Limb (tissue), 2 donors: ENCODE measurements around the gene ORC3.
"Not testable (repeated sequence)": the region's sequence is repeated elsewhere in the genome, so short reads cannot be mapped to it uniquely, and the experiment has no call there.

Source experiments
- DNase-seq, 2 donors: peaks; one replicate each; pipeline ENCODE4 v3.0.0-alpha.2; 2016; ENCODE audit errors: extremely low spot score in 2 of 2

Gene ORC3

DNA sequence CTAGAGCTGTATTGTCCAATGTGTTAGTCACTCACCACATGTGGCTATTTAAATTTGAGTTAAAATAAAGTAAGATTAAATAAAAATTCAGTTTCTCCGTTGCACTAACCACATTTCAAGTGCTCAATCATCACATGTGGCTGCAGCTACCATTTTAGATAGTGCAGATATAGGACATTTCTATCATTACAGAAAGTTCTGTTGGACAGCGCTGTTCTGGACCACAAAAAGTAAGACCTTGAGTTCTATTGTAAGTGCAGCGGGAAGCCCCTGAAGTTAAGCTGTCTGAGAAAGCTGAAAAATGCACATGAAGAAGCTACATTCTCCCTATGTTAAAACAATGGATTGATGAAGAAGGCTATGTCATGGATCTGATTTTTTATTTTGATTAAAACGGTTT is 1.1 kb downstream of the ORC3 start:
- DNase-seq, result no peak

DNA sequence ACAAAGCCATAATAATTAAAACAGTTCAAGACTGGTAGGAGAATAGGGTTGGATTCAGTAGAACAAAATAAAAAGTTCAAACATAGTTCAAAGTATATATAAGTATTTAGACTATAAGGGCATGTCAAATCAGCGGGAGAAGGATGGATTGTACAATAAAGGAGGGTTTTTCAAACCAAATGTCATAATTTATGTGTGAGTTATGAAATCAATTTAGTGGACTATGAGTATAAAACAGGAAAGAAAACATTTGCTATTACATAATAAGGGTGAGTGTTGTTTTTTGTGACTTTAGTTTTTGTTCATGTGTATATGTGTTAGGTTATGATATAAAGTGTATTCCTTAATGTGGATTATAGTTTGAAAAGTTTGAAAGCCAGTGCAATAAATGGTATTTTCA is 10.6 kb downstream of the ORC3 start:
- DNase-seq, result no peak

DNA sequence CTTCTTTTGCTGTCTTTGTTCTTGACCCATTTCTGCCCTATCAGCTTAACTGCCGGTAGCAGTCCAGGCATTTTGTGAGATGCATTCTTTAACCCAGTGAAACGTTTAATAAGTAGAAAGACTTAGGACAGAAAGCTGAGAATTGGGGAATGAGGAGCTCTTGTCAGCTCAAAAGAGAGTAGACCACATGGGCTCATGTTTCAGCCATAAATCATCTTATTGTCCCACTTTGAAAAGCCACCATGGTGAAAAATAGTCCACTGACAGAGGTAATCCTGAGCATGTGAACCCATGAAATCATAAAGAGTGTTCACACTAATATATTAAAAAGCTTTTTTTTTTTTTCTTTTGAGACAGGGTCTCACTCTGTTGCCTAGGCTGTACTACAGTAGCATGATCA is 16.3 kb downstream of the ORC3 start:
- no peak for DNase-seq

GRCh38 chr6:87608802-87609201 is 18.9 kb downstream of the ORC3 start:
- no peak for DNase-seq

DNA sequence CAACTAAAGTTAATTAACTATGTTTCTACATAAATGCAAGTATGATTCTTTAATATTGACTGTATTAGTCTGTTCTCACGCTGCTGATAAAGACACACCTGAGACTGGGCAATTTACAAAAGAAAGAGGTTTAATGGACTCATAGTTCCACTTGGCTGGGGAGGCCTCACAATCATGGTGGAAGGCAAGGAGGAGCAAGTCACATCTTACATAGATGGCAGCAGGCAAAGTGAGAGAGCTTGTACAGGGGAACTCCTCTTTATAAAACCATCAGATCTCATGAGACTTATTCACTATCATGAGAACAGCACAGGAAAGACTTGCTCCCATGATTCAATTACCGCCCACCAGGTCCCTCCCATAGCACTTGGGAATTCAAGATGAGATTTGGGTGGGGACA is 23.1 kb downstream of the ORC3 start:
- not testable (repeated sequence) for DNase-seq

GRCh38 chr6:87617405-87617804 is 27.5 kb downstream of the ORC3 start:
- DNase-seq, result no peak

DNA sequence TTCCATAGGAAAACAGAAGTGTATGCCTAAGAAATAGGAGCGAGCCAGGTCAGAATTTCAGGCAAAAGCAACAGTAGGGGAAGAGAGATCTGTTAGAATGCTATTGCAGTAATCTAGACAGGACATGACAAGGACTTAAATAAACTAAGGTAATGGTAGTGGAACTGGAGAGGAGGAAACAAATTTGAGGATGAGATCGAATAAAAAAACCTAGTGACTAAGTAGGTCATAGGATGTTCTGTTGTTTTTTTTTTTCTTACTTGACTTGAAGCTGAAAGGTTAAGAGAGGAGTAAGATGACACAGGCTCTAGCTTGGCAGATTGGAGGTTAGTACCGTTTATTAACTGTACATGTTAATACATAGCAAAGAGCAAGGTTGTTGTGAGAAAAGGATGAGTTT is 28.6 kb downstream of the ORC3 start:
- no peak for DNase-seq

GRCh38 chr6:87623248-87623647 is 33.3 kb downstream of the ORC3 start:
- DNase-seq, result no peak

DNA sequence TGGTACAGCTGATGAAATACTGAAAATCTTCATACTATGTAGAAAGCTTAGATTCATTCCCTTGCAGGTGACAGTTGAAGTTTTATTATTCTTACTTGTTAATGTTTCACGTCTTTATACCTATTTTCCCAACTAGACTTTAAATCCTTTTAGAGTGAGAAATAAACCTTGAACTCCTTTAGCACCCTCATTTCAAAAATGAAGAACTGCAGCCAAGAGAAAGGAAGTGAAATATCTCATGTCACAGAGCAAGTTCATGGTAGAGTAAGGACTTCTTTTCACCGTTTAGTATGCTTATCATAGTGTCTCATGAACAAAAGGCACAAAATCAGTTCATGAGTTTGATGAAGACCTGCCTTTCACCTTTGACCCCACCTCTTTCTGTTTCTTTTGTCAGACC is 38.5 kb downstream of the ORC3 start:
- DNase-seq, result no peak

GRCh38 chr6:87628881-87629280 is 38.9 kb downstream of the ORC3 start:
- DNase-seq, result no peak

DNA sequence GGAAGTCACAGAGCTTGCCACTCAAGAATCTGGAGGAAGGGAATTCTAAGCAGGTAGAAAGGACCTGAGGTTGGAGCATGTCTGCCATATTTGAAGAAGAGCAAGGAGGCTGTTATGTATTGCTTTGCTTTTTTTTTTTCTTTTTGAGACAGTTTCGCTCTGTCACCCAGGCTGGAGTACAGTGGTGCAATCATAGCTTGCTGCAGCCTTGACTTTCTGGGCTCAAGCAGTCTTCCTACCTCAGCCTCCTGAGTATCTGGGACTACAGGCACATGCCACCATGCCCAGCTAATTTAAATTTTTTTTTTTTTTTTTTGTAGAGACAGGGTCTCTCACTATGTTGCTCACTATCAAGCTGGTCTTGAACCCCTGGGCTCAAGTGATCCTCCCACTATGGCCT is 40.8 kb downstream of the ORC3 start:
- DNase-seq, result no peak

GRCh38 chr6:87633851-87634250 is 43.9 kb downstream of the ORC3 start:
- DNase-seq, result no peak

DNA sequence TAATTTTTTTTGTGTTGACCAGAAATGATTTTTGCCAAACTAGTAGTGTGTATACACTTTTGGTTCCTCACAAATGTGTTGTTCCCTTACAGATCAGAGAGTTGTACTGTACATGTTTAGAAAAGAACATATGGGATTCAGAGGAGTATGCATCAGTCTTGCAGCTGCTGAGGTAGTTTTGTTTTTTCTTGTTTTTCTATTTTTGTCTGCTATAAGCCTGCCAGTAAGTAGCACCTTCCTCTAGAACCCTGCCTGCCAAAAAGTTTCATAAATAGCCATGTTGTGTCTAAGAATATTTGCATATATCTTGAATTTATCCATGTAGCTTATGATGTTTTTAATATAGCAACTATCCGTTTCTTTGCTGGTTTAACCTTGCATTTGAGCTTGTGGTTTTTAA is 46.4 kb downstream of the ORC3 start:
- no peak for DNase-seq

DNA sequence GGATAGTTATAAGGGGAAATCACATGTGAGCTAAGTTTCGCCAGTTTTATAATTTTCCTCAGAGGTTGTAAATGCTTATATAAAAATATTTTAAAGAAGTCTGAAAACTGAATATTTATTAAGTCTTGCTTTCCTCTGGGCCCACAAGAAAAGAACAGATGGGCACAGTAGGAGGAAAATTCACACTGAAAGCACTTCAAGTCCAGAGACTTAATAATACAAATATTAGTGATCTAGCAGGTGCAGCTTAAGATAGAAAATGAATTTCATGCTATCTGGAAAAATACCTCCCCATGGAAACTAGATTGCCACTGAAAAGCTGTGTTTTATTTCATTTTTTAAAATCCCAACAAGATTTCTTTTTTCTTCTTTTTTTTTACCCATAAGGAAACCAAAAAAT is 47.2 kb downstream of the ORC3 start:
- no peak for DNase-seq

GRCh38 chr6:87639373-87639772 is 49.4 kb downstream of the ORC3 start:
- no peak for DNase-seq

DNA sequence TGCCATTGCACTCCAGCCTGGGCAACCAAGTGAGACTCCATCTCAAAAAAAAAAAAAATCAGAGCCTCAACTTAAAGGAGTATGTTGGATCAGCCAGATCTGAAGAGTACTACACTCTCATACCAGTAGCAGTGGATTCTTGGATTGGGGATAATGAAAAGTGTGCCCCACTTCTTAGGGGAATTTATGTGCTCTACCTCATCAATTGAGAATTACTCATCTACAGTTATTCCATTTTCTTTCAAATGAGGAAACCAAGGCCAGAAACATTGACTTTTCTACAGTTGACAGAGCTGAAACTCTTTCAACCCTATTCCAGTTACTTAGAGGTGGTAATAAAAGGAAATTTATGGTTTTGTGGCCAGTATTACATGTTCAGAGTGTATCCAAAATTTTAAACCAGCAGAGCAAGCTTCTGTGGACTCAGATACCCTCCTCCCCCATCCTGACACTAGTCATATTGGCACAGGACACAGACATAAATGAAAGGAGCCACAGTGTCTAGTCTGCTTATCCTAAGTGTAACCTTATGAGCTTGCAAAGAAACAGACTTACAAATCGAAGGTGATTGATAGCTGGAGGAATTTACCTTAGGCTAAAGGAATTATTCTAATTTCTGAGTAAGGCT is 51.2 kb downstream of the ORC3 start:
- no peak for DNase-seq

DNA sequence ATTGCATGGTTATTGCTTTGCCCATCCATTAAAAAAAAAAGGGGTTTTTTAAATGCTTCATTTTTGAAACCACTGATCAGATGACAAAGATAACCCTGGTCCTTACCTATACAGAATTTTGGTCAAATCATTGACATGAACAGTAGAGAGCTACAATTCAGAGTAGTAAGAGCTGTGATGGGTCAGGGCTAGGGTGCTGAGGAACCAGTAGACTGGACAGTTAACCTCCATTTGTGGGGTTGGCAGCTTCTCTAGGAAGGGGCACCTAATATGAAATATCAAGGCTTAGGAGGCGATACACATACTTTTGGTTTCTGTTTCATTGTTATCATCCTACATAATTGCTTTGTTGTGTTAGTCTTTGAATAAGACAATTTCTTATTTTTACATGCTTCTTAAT is 55.1 kb downstream of the ORC3 start:
- no peak for DNase-seq

DNA sequence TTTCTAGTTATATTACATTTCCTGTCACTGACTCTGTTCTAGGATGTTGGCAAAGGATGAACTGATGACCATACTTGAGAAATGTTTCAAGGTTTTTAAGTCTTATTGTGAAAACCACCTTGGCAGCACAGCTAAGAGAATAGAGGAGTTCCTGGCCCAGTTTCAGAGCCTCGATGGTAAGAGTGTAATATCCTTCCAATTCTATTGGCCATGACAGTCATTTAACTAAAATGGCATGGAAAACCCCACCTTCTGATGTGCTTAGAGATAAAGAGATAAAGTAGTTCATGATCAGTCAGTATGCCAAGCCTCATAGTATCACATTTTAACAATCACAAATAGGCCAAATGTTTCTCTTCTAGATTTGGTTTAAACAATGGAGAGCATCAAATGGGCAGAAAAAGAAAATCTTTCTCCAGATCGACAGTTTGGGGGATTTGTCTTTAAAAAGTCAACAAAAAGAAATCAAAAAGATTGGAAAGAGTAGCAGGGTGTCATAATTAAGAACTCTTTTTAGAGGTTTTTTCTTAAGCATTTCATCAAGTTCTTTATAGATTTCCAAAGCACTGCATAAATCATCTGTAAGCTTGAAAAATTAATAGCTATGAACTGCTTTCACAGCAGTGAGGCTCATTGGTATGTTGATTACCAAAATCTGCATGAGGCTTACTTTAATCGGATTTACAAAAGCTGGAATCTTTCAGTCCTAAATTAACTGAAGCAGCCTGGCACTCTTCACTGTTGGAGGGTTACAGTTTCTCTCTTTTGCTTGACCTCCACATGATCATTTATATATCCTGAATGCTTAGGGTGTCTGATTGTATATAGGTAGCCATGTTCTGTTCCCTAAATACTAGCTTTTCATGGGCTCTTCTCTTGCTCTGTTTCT is 63.4 kb downstream of the ORC3 start:
- no peak for DNase-seq

GRCh38 chr6:87654122-87654521 is 64.2 kb downstream of the ORC3 start:
- no peak for DNase-seq

DNA sequence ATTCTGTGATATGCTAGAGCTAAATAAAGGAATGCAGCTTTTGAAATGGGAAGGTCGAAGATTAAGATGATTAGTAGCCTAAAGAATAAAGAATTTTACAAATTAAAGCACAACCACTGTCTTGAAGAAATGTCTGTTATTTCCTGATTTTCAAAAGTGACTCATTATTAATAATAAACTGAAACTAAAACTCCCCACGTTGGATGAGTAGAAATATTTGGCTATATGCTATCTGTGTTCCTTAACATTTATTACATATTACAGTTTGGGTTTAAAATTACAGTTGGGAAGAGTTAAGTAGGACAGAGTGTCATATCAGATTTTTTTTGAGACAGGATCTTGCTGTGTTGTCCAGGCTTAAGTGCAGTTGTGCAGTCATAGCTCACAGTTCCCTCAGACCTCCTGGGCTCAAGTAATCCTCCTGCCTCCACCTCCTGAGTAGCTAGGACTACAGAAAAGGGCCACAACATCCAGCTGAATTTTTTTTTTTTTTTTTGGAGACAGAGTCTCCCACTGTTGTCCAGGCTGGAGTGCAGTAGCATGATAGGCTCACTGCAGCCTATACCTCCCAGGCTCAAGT is 65.0 kb downstream of the ORC3 start:
- DNase-seq, result no peak

DNA sequence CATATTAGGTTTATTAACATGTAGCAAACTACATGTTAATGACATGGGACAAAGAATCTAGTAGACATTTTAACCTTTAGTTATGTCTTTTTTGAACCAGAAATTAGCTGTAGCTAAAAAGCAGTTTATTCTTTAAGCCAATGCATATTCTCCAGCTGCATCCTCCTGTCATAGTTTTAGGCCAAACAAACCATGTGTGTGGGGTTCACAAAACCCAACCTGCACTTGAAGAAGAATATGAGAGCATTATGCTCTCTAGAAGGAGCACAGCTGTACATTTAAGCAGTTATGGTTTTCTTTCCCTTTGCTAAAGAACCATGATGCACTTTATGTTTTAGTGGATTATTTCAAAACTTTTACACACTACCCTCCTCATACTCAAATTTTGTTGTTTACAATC is 65.9 kb downstream of the ORC3 start:
- no peak for DNase-seq

GRCh38 chr6:87656857-87657256 is 66.9 kb downstream of the ORC3 start:
- no peak for DNase-seq

DNA sequence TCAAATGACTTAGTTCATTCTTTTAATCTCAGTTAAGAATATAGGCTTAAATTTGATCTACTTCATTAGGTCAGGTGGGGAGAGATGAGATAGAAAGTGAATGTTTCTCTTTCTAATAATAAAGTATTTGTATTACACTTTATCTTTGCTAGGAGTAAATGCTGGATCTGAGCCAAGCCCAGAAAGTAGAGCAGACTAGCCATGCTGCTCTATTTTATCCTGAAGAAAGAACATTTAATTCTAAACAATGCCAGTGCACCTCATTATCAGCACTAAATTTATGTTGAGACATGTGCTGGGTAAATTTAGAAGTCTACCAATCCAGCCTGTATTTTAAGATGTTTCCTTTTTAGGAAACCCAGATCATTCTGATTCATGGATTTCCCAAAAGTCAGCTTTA is 68.6 kb downstream of the ORC3 start:
- no peak for DNase-seq
